ENCODE data around the gene SCAF11. TPM values are rescaled to one million over a fixed set of nuclear protein-coding genes. Genes with fewer than 3 reads are reported as not detected.
"Not testable (repeated sequence)": the region's sequence is repeated elsewhere in the genome, so short reads cannot be mapped to it uniquely, and the experiment has no call there.

The SCAF11 gene
- total and polyA plus RNA-seq, 4 donors, result 56.9 to 102 (median 74.0) TPM

- no CpG with 5 or more reads among the region's 4 CpGs for WGBS (ENCODE audit: insufficient coverage)
- no peak overlapping the region for H3K27ac ChIP-seq (ENCODE audit: low read depth, low read length)
- no peak for DNase-seq (ENCODE audit: low read depth in 4 of 6, low spot score in 6 of 6)
- H3K27me3 ChIP-seq (ENCODE audit: control insufficient read depth, insufficient read depth, low read length), result no peaks in the 10 kb centered on the region
- H3K9me3 ChIP-seq (ENCODE audit: control insufficient read depth, insufficient read depth, low read length), result no peaks in the 10 kb centered on the region
- H3K4me3 ChIP-seq (ENCODE audit: low read depth, low read length), result no peak overlapping the region
- no peaks in the 10 kb centered on the region for H3K36me3 ChIP-seq (ENCODE audit: control insufficient read depth, insufficient read depth, low read length)
- no peaks in the 10 kb centered on the region for H3K4me1 ChIP-seq (ENCODE audit: control insufficient read depth, insufficient read depth, low read length)
These were observed 14.3 kb upstream of the SCAF11 start for GRCh38 chr12:46004715-46005114.

- not testable (repeated sequence) for H3K27ac ChIP-seq (ENCODE audit: low read depth, low read length); DNase-seq (ENCODE audit: low read depth in 4 of 6, low spot score in 6 of 6); H3K4me3 ChIP-seq (ENCODE audit: low read depth, low read length); H3K9me3 ChIP-seq (ENCODE audit: control insufficient read depth, insufficient read depth, low read length); H3K36me3 ChIP-seq (ENCODE audit: control insufficient read depth, insufficient read depth, low read length); H3K27me3 ChIP-seq (ENCODE audit: control insufficient read depth, insufficient read depth, low read length); H3K4me1 ChIP-seq (ENCODE audit: control insufficient read depth, insufficient read depth, low read length)
- WGBS (ENCODE audit: insufficient coverage), result 96% methylated on average over 27 of the region's 30 CpGs
These were observed 9.7 kb upstream of the SCAF11 start for GRCh38 chr12:46000076-46000475.

DNA sequence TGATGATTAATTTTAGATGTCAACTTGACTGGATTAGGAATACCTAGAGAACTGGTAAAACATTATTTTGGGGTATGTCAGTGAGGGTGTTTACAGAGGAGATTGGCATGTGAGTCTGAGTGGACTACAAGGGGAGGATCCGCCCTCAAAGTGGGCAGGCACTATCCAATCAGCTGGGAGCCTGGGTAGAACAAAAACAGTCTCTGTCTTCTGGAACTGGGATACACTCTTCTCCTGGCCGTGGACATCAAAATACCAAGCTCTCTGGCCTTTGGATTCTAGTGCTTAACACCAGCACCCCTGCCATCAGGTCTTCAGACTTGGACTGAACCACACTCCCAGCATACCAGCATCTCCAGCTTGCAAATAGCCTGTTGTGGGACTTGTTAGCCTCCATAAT, 4.4 kb upstream of the SCAF11 start:
- no peak for DNase-seq (ENCODE audit: low read depth in 4 of 6, low spot score in 6 of 6)
- no peak overlapping the region for H3K4me3 ChIP-seq (ENCODE audit: low read depth, low read length)
- WGBS (ENCODE audit: insufficient coverage), result 73% methylated on average over 2 of the region's 2 CpGs

DNA sequence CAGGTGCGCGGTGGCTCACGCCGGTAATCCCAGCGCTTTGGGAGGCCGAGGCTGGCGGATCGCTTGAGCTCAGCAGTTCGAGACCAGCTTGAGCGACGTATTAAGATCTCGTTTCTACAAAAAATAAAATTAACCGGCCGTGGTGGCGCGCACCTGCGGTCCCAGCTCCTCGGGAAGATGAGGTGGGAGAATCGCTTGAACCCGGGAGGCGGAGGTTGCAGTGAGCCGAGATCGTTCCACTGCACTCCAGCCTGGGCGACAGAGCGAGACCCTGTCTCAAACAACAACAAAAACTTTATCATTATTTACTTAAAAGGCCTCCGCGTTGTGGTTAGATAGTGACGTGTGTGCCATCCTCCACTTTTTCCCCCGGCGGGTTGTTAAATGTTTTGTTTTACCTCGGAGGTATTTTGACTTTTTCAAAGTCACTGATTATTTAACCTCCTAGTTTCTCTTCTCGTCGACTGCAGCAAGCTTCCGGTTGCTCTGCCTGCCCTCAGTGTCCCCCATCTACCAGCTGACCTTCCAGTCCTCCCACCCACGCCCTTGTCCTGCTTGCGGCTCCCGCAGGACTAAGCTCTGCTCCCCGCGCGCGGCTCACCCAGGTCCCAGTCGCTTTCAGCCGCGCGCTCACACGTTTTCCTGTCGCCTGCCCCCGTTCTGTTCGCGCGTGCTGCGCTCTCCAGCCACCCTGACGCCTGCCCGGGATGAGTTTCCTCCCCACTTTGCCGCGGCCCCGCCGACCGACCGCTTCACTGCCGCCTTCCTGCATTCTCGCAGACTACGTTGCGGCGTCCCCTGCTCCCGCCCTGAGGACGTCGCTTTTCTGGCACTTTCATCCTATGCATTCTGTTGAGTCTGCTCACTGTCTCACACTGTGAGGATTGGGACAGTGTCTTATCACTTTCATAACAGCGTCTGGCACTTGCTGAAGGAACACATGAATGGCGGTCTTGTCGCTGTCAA, 1.2 kb upstream of the SCAF11 start:
- Histone ChIP-seq H3K9me3 (ENCODE audit: control insufficient read depth, insufficient read depth, low read length) (no peaks in the 10 kb centered on the region), H3K4me1 (ENCODE audit: control insufficient read depth, insufficient read depth, low read length) (peaks cover 9% of the 10 kb centered on the region), H3K36me3 (ENCODE audit: control insufficient read depth, insufficient read depth, low read length) (no peaks in the 10 kb centered on the region), H3K27ac (ENCODE audit: low read depth, low read length) (peak overlapping the region; percentile 100), H3K27me3 (ENCODE audit: control insufficient read depth, insufficient read depth, low read length) (no peaks in the 10 kb centered on the region), H3K4me3 (ENCODE audit: low read depth, low read length) (peak overlapping the region; percentile 97)
- under 1% methylated on average over 61 of the region's 71 CpGs for WGBS (ENCODE audit: insufficient coverage)
- DNase-seq (ENCODE audit: low read depth in 4 of 6, low spot score in 6 of 6), result peak in 5 of 6 donors; percentile 48 to 91 (median 50)

More for the DNA sequence above, 4.4 kb upstream of the SCAF11 start:
- no peaks in the 10 kb centered on the region for H3K9me3 ChIP-seq (ENCODE audit: control insufficient read depth, insufficient read depth, low read length)
- H3K27me3 ChIP-seq (ENCODE audit: control insufficient read depth, insufficient read depth, low read length), result no peaks in the 10 kb centered on the region
- H3K27ac ChIP-seq (ENCODE audit: low read depth, low read length), result no peak overlapping the region
- H3K36me3 ChIP-seq (ENCODE audit: control insufficient read depth, insufficient read depth, low read length), result no peaks in the 10 kb centered on the region
- H3K4me1 ChIP-seq (ENCODE audit: control insufficient read depth, insufficient read depth, low read length), result peaks cover 9% of the 10 kb centered on the region

DNA sequence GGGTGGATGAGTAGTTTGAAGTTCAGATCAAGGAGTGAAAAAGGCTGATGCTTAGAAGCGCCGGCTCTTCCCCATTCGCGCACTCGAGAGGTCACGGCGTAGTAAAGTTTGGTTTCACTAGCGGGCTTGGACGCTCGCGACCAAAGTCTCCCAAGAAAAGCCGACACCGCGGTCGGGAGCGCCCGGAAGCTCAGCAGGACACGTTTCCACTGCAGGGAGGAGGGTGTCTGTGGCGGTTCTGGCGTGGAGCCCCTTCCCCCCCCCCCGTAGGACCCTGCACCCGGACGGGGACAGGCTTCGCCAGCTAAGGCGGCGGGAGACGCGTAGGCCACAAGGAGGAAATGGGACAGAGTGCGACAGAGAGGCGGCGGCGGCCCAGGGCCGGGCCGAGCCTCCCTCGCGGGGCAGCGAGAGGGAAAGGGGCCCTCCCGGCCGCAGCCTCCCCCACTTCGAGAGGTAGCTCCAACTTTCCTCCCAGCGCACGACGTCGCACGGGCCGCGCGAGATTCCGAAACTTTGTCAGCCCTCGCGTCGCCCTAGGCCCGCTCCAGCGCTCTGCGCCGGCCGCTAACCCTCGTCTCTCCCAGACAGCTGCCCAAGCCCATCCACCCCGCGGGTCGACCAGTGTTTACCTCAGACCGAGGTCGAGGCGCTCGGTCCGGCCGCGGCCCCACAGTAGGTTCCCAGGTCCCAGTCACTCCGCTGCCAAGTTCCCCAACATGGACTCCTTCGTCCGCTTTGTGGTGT, 480 bp downstream of the SCAF11 start:
- Histone ChIP-seq H3K4me1 (ENCODE audit: control insufficient read depth, insufficient read depth, low read length) (peaks cover 9% of the 10 kb centered on the region), H3K9me3 (ENCODE audit: control insufficient read depth, insufficient read depth, low read length) (no peaks in the 10 kb centered on the region), H3K27me3 (ENCODE audit: control insufficient read depth, insufficient read depth, low read length) (no peaks in the 10 kb centered on the region), H3K27ac (ENCODE audit: low read depth, low read length) (peak overlapping the region; percentile 100), H3K4me3 (ENCODE audit: low read depth, low read length) (peak overlapping the region; percentile 97), H3K36me3 (ENCODE audit: control insufficient read depth, insufficient read depth, low read length) (no peaks in the 10 kb centered on the region)
- WGBS (ENCODE audit: insufficient coverage), result under 1% methylated on average over 66 of the region's 71 CpGs
- DNase-seq (ENCODE audit: low read depth in 4 of 6, low spot score in 6 of 6), result peak; percentile 32 to 87 (median 62)

DNA sequence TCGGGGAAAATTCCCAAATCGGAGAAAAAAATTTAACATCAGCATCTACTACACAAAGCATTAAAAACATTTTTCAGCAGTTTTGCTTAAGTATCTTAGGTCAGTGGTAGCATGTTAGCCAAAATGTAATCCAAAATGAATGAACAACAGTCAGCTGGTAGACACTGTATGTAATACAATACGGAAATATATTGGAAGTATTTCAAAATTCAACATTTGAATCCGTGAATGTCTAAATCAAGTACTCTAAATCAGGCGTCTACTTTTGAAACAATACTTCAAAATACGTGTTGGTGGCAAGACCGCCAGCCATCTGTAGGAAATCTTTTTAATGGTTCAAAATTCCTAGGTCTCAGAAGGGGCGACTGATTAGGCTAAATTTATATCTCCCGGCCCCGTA, 1.1 kb downstream of the SCAF11 start:
- Histone ChIP-seq H3K4me3 (ENCODE audit: low read depth, low read length) (peak overlapping the region; percentile 97), H3K4me1 (ENCODE audit: control insufficient read depth, insufficient read depth, low read length) (peaks cover 9% of the 10 kb centered on the region), H3K27ac (ENCODE audit: low read depth, low read length) (peak overlapping the region; percentile 100), H3K27me3 (ENCODE audit: control insufficient read depth, insufficient read depth, low read length) (no peaks in the 10 kb centered on the region), H3K36me3 (ENCODE audit: control insufficient read depth, insufficient read depth, low read length) (no peaks in the 10 kb centered on the region), H3K9me3 (ENCODE audit: control insufficient read depth, insufficient read depth, low read length) (no peaks in the 10 kb centered on the region)
- WGBS (ENCODE audit: insufficient coverage), result 0% methylated on average over 5 of the region's 10 CpGs
- peak in 2 of 6 donors; percentile 2 to 4 for DNase-seq (ENCODE audit: low read depth in 4 of 6, low spot score in 6 of 6)

DNA sequence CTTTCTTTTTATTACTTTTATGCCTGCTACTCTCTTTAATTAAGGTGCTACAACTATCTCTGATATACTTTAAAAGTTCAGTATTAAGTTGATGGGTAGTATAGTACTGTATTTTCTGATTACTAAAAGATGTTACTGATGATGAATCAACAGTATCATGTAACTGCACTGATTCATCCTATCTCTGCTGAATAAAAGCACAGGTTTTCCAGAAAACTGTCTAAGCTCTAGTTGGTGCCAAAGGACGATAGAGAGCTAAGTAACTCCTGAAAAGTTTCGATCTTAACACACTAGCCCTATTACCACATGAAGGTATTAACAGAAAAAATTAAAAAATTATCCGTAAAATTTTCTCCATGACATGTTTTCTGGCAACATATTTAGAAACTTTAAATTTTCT, 2.1 kb downstream of the SCAF11 start:
- WGBS (ENCODE audit: insufficient coverage), result no CpG with 5 or more reads among the region's 3 CpGs
- Histone ChIP-seq H3K4me3 (ENCODE audit: low read depth, low read length) (no peak overlapping the region), H3K27me3 (ENCODE audit: control insufficient read depth, insufficient read depth, low read length) (no peaks in the 10 kb centered on the region), H3K4me1 (ENCODE audit: control insufficient read depth, insufficient read depth, low read length) (peaks cover 9% of the 10 kb centered on the region), H3K9me3 (ENCODE audit: control insufficient read depth, insufficient read depth, low read length) (no peaks in the 10 kb centered on the region), H3K27ac (ENCODE audit: low read depth, low read length) (no peak overlapping the region), H3K36me3 (ENCODE audit: control insufficient read depth, insufficient read depth, low read length) (no peaks in the 10 kb centered on the region)
- DNase-seq (ENCODE audit: low read depth in 4 of 6, low spot score in 6 of 6), result no peak

GRCh38 chr12:45987340-45987727, 3.0 kb downstream of the SCAF11 start:
- no peak overlapping the region for H3K27ac ChIP-seq (ENCODE audit: low read depth, low read length)
- no peak overlapping the region for H3K4me3 ChIP-seq (ENCODE audit: low read depth, low read length)
- no peaks in the 10 kb centered on the region for H3K9me3 ChIP-seq (ENCODE audit: control insufficient read depth, insufficient read depth, low read length)
- peaks cover 9% of the 10 kb centered on the region for H3K4me1 ChIP-seq (ENCODE audit: control insufficient read depth, insufficient read depth, low read length)
- no peaks in the 10 kb centered on the region for H3K36me3 ChIP-seq (ENCODE audit: control insufficient read depth, insufficient read depth, low read length)
- 100% methylated on average over 2 of the region's 3 CpGs for WGBS (ENCODE audit: insufficient coverage)
- H3K27me3 ChIP-seq (ENCODE audit: control insufficient read depth, insufficient read depth, low read length), result no peaks in the 10 kb centered on the region
- no peak for DNase-seq (ENCODE audit: low read depth in 4 of 6, low spot score in 6 of 6)

GRCh38 chr12:45986641-45987339, 3.6 kb downstream of the SCAF11 start:
- 96% methylated on average over 2 of the region's 5 CpGs for WGBS (ENCODE audit: insufficient coverage)
- no peak for DNase-seq (ENCODE audit: low read depth in 4 of 6, low spot score in 6 of 6)
- H3K36me3 ChIP-seq (ENCODE audit: control insufficient read depth, insufficient read depth, low read length), result no peaks in the 10 kb centered on the region
- no peaks in the 10 kb centered on the region for H3K9me3 ChIP-seq (ENCODE audit: control insufficient read depth, insufficient read depth, low read length)
- peaks cover 7% of the 10 kb centered on the region for H3K4me1 ChIP-seq (ENCODE audit: control insufficient read depth, insufficient read depth, low read length)
- H3K4me3 ChIP-seq (ENCODE audit: low read depth, low read length), result no peak overlapping the region
- H3K27me3 ChIP-seq (ENCODE audit: control insufficient read depth, insufficient read depth, low read length), result no peaks in the 10 kb centered on the region
- H3K27ac ChIP-seq (ENCODE audit: low read depth, low read length), result no peak overlapping the region
